ENCODE measurements around the gene SPTA1. TPM values are rescaled to one million over a fixed set of nuclear protein-coding genes. Genes with fewer than 3 reads are reported as not detected.

The SPTA1 gene
- 0.48 TPM for polyA plus RNA-seq (2013, experiment 1 of 2)
- 0.40 TPM for polyA plus RNA-seq (2013, experiment 2 of 2)

GRCh38 chr1:158686111-158687009 is at the start of gene SPTA1:
Gene SPTA1, minus strand, starts transcription at chr1:158686715. Its CDS starts 198 bp downstream, at chr1:158686517.
- no peaks in the 10 kb centered on the region for H3K4me1 ChIP-seq (ENCODE audit: control insufficient read depth, insufficient read depth, low read length, poor library complexity, severe bottlenecking)
- WGBS, 2 experiments (ENCODE audit: insufficient coverage in 2 of 2), result 86% methylated on average over 1 of the region's 7 CpGs; no CpG with 5 or more reads in 1 of the 2 experiments
- H3K4me3 ChIP-seq (ENCODE audit: extremely low read depth, insufficient read depth, low read length, poor library complexity, severe bottlenecking), result no peak within 1 kb of the TSS
- H3K27ac ChIP-seq (ENCODE audit: low read depth, low read length, severe bottlenecking), result no peak within 1 kb of the TSS
- no peaks in the 10 kb centered on the region for H3K36me3 ChIP-seq (ENCODE audit: control insufficient read depth, insufficient read depth, low read length)
- H3K9me3 ChIP-seq (ENCODE audit: control insufficient read depth, low read length), result no peaks in the 10 kb centered on the region

DNA sequence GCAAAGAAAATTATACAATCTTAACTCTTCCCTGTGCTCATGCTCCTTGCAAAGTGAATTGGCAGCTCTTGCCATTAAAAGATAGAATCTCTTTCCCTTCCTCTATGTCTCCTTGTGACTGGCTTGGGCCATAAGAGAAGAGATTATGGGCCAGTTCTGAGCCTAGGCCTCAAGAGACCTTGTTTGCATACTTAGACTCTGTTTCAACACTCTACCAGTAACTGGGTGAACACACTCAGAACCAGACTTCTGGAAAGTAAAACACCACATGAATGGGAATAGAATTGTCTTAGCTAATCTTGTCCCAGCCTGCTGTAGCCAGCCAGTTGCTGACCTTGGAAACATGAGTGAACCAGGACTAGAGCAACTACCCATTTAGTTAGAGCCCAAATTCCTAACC is 49.3 kb upstream of the SPTA1 start:
- Histone ChIP-seq H3K9me3 (ENCODE audit: control insufficient read depth, low read length) (no peaks in the 10 kb centered on the region), H3K27ac (ENCODE audit: low read depth, low read length, severe bottlenecking) (no peak overlapping the region)

DNA sequence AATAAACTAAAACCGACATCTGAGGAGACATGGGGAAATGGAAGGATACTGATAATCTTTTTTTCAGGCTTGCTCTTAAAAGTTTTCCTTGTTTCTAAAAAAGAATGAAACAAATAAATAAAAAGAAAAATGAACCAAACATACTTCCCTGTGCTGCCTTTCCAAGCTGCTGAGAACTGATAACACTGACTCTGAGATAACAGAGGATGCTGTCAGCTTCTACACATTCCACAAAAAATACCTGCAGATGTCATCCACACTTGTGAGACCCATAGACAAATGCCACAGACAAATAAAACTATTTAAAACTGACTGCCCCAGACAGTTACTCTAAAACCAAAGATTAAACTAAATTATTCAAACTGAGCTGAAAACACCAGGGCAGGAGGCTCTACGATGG is 46.0 kb upstream of the SPTA1 start:
- Histone ChIP-seq H3K36me3 (ENCODE audit: control insufficient read depth, insufficient read depth, low read length) (no peaks in the 10 kb centered on the region), H3K4me3 (ENCODE audit: extremely low read depth, insufficient read depth, low read length, poor library complexity, severe bottlenecking) (no peak overlapping the region), H3K27ac (ENCODE audit: low read depth, low read length, severe bottlenecking) (no peak overlapping the region), H3K4me1 (ENCODE audit: control insufficient read depth, insufficient read depth, low read length, poor library complexity, severe bottlenecking) (peaks cover 3% of the 10 kb centered on the region), H3K9me3 (ENCODE audit: control insufficient read depth, low read length) (no peaks in the 10 kb centered on the region)
- WGBS, 2 experiments (ENCODE audit: insufficient coverage in 2 of 2), result 100% methylated on average over 1 of the region's 2 CpGs

More for the DNA sequence above, 49.3 kb upstream of the SPTA1 start:
- H3K4me1 ChIP-seq (ENCODE audit: control insufficient read depth, insufficient read depth, low read length, poor library complexity, severe bottlenecking), result peaks cover 3% of the 10 kb centered on the region
- no peak overlapping the region for H3K4me3 ChIP-seq (ENCODE audit: extremely low read depth, insufficient read depth, low read length, poor library complexity, severe bottlenecking)
- H3K36me3 ChIP-seq (ENCODE audit: control insufficient read depth, insufficient read depth, low read length), result no peaks in the 10 kb centered on the region

- WGBS, 2 experiments (ENCODE audit: insufficient coverage in 2 of 2), result 85 to 100% methylated on average over 3 to 4 of the region's 4 CpGs
- no peak overlapping the region for H3K27ac ChIP-seq (ENCODE audit: low read depth, low read length, severe bottlenecking)
- no peak overlapping the region for H3K4me3 ChIP-seq (ENCODE audit: extremely low read depth, insufficient read depth, low read length, poor library complexity, severe bottlenecking)
- H3K9me3 ChIP-seq (ENCODE audit: control insufficient read depth, low read length), result no peaks in the 10 kb centered on the region
- H3K4me1 ChIP-seq (ENCODE audit: control insufficient read depth, insufficient read depth, low read length, poor library complexity, severe bottlenecking), result peaks cover 3% of the 10 kb centered on the region
- no peaks in the 10 kb centered on the region for H3K36me3 ChIP-seq (ENCODE audit: control insufficient read depth, insufficient read depth, low read length)
Observed at GRCh38 chr1:158731707-158732106, 45.2 kb upstream of the SPTA1 start.

- WGBS, 2 experiments (ENCODE audit: insufficient coverage in 2 of 2), result no CpG with 5 or more reads among the region's 4 CpGs
- no peaks in the 10 kb centered on the region for H3K9me3 ChIP-seq (ENCODE audit: control insufficient read depth, low read length)
- H3K4me1 ChIP-seq (ENCODE audit: control insufficient read depth, insufficient read depth, low read length, poor library complexity, severe bottlenecking), result peaks cover 3% of the 10 kb centered on the region
- H3K27ac ChIP-seq (ENCODE audit: low read depth, low read length, severe bottlenecking), result no peak overlapping the region
- H3K36me3 ChIP-seq (ENCODE audit: control insufficient read depth, insufficient read depth, low read length), result no peaks in the 10 kb centered on the region
- no peak overlapping the region for H3K4me3 ChIP-seq (ENCODE audit: extremely low read depth, insufficient read depth, low read length, poor library complexity, severe bottlenecking)
Observed at GRCh38 chr1:158730453-158730852, 43.9 kb upstream of the SPTA1 start.

GRCh38 chr1:158728510-158729225 is 42.2 kb upstream of the SPTA1 start:
- WGBS, 2 experiments (ENCODE audit: insufficient coverage in 2 of 2), result no CpG with 5 or more reads among the region's 3 CpGs
- H3K4me1 ChIP-seq (ENCODE audit: control insufficient read depth, insufficient read depth, low read length, poor library complexity, severe bottlenecking), result peaks cover 3% of the 10 kb centered on the region

DNA sequence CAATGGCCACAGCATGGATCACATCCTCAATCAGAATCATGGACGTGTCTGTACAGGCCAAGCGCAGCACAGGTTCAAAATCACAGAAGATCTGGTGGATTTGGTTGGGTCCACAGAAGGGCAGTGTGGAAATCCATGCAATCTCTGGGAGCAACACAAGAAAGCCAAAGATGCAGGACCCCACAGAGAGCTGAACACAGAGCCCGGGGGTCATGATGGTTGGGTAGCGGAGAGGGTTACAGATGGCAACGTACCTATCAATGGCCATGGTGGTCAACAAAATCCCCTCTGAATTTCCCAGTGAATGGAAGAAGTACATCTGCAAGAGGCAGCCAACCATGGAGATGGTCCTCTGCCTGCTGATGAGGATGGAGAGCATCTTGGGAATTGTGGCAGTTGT is 37.9 kb upstream of the SPTA1 start:
- H3K4me3 ChIP-seq (ENCODE audit: extremely low read depth, insufficient read depth, low read length, poor library complexity, severe bottlenecking), result no peak overlapping the region
- H3K4me1 ChIP-seq (ENCODE audit: control insufficient read depth, insufficient read depth, low read length, poor library complexity, severe bottlenecking), result no peaks in the 10 kb centered on the region
- no peaks in the 10 kb centered on the region for H3K9me3 ChIP-seq (ENCODE audit: control insufficient read depth, low read length)
- no peak overlapping the region for H3K27ac ChIP-seq (ENCODE audit: low read depth, low read length, severe bottlenecking)
- H3K36me3 ChIP-seq (ENCODE audit: control insufficient read depth, insufficient read depth, low read length), result no peaks in the 10 kb centered on the region
- whole genome bisulfite sequencing, 2 experiments (ENCODE audit: insufficient coverage in 2 of 2), result 89 to 93% methylated on average over 4 to 5 of the region's 5 CpGs

More at GRCh38 chr1:158728510-158729225, 42.2 kb upstream of the SPTA1 start:
- Histone ChIP-seq H3K4me3 (ENCODE audit: extremely low read depth, insufficient read depth, low read length, poor library complexity, severe bottlenecking) (no peak overlapping the region), H3K9me3 (ENCODE audit: control insufficient read depth, low read length) (no peaks in the 10 kb centered on the region), H3K36me3 (ENCODE audit: control insufficient read depth, insufficient read depth, low read length) (no peaks in the 10 kb centered on the region), H3K27ac (ENCODE audit: low read depth, low read length, severe bottlenecking) (no peak overlapping the region)

DNA sequence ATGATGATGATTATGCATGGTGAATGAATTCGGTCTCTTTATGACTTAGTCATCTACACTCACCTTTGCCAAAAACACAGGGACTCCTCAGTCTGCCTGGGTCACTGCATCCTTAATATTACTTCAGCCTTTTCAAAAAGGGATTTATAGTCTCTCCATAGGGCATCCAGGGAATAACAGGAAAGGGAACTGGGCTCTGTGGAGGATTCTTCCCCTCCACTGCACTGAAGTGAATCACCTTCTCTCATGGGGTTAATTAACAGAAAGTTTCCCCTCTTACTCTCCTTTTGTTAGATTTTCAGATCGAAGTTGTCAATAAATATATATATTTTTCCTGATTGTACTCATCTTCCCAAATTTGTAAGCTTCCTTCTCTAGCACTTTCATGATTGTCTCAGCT is 34.1 kb upstream of the SPTA1 start, which contains the start of gene OR6K3:
Gene OR6K3 (minus strand): TSS at position 101 of the 400 bp plus-strand sequence. CDS start 2,605 bp downstream, outside the sequence.
- no peak within 1 kb of the TSS for H3K4me3 ChIP-seq (ENCODE audit: extremely low read depth, insufficient read depth, low read length, poor library complexity, severe bottlenecking)
- no peaks in the 10 kb centered on the region for H3K4me1 ChIP-seq (ENCODE audit: control insufficient read depth, insufficient read depth, low read length, poor library complexity, severe bottlenecking)
- no peaks in the 10 kb centered on the region for H3K36me3 ChIP-seq (ENCODE audit: control insufficient read depth, insufficient read depth, low read length)
- H3K9me3 ChIP-seq (ENCODE audit: control insufficient read depth, low read length), result no peaks in the 10 kb centered on the region
- no CpG with 5 or more reads among the region's 2 CpGs for WGBS, 2 experiments (ENCODE audit: insufficient coverage in 2 of 2)
- H3K27ac ChIP-seq (ENCODE audit: low read depth, low read length, severe bottlenecking), result no peak within 1 kb of the TSS

DNA sequence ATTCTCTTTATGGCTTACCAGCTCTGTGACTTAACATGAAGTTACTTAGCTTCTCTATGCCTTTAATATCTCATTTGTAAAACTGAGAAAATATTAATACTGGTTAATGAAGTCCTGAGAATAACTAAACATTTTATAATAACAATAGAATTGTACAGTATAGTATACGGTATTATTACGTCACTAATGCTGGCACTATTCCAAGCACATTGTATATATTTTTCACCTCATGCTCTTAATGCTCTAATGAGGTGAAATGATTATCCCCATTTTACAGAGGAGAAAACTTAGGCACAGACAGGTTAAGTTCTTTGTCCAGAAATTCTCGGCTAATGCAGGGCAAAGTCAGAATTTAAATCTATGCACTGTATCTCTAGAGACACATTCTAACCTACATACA is 33.1 kb upstream of the SPTA1 start:
- H3K27ac ChIP-seq (ENCODE audit: low read depth, low read length, severe bottlenecking), result no peak overlapping the region
- no peaks in the 10 kb centered on the region for H3K36me3 ChIP-seq (ENCODE audit: control insufficient read depth, insufficient read depth, low read length)
- no peaks in the 10 kb centered on the region for H3K4me1 ChIP-seq (ENCODE audit: control insufficient read depth, insufficient read depth, low read length, poor library complexity, severe bottlenecking)
- WGBS, 2 experiments (ENCODE audit: insufficient coverage in 2 of 2), result no CpG with 5 or more reads among the region's 3 CpGs
- H3K9me3 ChIP-seq (ENCODE audit: control insufficient read depth, low read length), result no peaks in the 10 kb centered on the region
- no peak overlapping the region for H3K4me3 ChIP-seq (ENCODE audit: extremely low read depth, insufficient read depth, low read length, poor library complexity, severe bottlenecking)

DNA sequence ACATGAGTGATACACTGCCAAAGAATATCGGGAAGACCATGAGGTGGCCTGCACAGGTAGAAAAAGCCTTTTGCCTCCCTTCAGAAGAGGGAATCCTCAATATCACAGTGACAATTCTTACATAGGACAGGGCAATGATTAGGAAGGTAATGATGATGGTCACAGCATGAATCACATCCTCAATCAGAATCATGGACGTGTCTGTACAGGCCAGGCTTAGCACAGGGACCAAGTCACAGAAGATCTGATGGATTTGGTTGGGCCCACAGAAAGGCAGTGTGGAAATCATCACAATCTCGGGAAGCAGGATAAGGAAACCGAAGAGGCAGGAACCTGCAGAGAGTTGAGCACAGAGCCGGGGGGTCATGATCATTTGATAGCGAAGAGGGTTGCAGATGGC is 30.8 kb upstream of the SPTA1 start:
- Histone ChIP-seq H3K4me3 (ENCODE audit: extremely low read depth, insufficient read depth, low read length, poor library complexity, severe bottlenecking) (no peak overlapping the region), H3K27ac (ENCODE audit: low read depth, low read length, severe bottlenecking) (no peak overlapping the region), H3K9me3 (ENCODE audit: control insufficient read depth, low read length) (no peaks in the 10 kb centered on the region), H3K36me3 (ENCODE audit: control insufficient read depth, insufficient read depth, low read length) (no peaks in the 10 kb centered on the region), H3K4me1 (ENCODE audit: control insufficient read depth, insufficient read depth, low read length, poor library complexity, severe bottlenecking) (no peaks in the 10 kb centered on the region)
- WGBS, 2 experiments (ENCODE audit: insufficient coverage in 2 of 2), result 73 to 80% methylated on average over 5 to 6 of the region's 6 CpGs
